Measurements from ENCODE around the gene TBC1D10B.
"Not testable (repeated sequence)": the region's sequence is repeated elsewhere in the genome, so short reads cannot be mapped to it uniquely, and the experiment has no call there.

TBC1D10B gene

DNA sequence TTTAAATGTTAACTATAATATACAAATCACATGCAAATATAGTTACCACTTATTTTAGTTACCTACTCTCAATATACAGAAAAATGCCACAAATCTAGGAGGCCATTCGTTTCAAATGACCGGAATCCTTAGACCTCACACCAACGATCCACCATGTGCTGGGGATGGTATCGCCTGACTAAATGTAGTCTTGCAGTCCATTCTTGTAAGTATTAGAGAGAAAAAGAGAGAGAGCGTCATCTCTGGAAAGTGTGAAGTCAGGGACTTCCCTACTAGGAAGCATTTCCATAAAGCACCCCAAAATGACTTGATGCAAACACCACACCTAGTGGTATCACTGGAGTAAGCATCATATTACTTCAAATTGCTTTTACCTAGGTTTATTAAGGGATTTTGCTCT is 61.0 kb downstream of the TBC1D10B start:
- POLR2A ChIA-PET; H3K4me1 ChIP-seq (ENCODE audit: control extremely low read depth in 1 of 4, control insufficient read depth in 4 of 4, insufficient read depth in 4 of 4, low read length in 3 of 4); H3K4me3 ChIP-seq (ENCODE audit: control insufficient read depth in 1 of 7, extremely low read depth in 1 of 7, insufficient read depth in 4 of 7, low read depth in 2 of 7, low read length in 6 of 7); H3K36me3 ChIP-seq (ENCODE audit: control insufficient read depth in 4 of 4, insufficient read depth in 4 of 4, low read length in 3 of 4); CTCF ChIA-PET; H3K27me3 ChIP-seq (replicated peaks in 2 of 5; ENCODE audit: control insufficient read depth in 4 of 5, insufficient read depth in 5 of 5, low read length in 4 of 5); H3K27ac ChIP-seq (ENCODE audit: insufficient read depth in 1 of 2, low read depth in 1 of 2, low read length in 2 of 2, poor library complexity in 1 of 2, severe bottlenecking in 2 of 2); H3K9me3 ChIP-seq (ENCODE audit: control extremely low read depth in 1 of 5, control insufficient read depth in 4 of 5, insufficient read depth in 2 of 5, low read depth in 1 of 5, low read length in 4 of 5); DNase-seq: not testable (repeated sequence)
- 100% methylated on average over 1 of the region's 5 CpGs for WGBS (ENCODE audit: insufficient coverage)

Data from common myeloid progenitor, CD34-positive (primary cell).